HG02623 (cell line): ENCODE results near the gene UXS1.
A peak's percentile ranks its signal among the peaks of the same experiment; 100 is the strongest.
"Not testable (repeated sequence)": the region's sequence is repeated elsewhere in the genome, so short reads cannot be mapped to it uniquely, and the experiment has no call there.

Experiments used
- ATAC-seq: cut with Tn5 transposase; IDR thresholded peaks from one replicate; pipeline ENCODE4 v1.9.1; 2021; ENCODE audit warnings: moderate library complexity; ENCODE audit not compliant: unreplicated experiment

Gene UXS1

DNA sequence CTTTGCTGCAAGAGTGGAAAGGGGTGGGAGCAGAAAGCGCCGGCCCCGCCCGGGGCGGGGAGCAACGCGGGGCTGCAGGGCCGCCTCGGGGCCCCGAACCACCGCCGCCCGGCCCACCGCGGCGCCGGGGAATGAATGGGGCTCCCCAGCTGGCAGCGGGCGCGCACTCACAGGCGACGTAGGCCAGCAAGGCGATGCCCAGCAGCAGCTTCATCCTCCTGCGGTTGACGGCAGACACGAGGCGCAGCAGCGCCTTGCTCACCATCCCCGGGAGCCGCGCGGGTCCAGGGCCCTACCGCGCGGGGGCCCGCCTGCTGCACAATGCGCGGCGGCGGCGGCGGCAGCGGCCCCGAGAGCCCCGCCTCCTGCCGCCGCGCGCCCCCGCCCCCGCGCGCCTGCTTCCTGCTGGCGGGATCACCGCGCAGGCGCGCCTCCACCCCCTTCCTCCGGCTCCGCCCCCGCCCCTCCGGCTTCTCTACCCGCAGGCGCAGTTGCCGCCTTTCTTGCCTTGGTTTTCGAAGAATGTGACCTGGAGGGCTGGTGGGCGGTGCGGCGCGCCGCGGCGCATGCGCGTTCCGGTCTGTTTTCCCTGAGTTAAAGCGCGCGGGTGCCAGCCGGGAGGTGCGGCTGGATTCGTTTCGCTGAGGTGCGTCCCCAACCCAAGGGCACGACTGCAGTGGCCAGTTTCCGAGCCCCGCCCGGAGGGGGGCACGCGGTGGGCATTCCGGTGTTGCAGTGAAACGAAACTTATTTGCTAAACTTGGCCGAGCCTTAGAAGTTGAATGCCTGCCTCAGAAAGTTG, at the start of gene UXS1:
Gene UXS1, minus strand, starts transcription at position 325 of the 802 bp plus-strand sequence. Its CDS starts 60 bp downstream, at position 265.
- peak; percentile 65 for ATAC-seq

DNA sequence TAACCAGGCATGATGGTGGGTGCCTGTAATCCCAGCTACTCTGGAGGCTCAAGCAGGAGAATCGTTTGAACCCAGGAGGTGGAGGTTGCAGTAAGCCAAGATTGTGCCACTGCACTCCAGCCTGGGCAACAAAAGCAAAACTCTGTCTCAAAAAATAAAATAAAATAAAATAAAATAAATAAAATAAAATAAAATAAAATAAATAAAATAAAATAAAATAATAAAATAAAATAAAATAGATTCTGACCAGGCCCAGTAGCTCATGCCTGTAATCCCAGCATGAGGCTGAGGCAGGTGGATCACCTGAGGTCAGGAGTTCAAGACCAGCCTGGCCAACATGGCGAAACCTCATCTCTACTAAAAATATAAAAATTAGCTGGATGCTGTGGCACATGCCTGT, 45.4 kb upstream of the UXS1 start:
- ATAC-seq, result not testable (repeated sequence)

DNA sequence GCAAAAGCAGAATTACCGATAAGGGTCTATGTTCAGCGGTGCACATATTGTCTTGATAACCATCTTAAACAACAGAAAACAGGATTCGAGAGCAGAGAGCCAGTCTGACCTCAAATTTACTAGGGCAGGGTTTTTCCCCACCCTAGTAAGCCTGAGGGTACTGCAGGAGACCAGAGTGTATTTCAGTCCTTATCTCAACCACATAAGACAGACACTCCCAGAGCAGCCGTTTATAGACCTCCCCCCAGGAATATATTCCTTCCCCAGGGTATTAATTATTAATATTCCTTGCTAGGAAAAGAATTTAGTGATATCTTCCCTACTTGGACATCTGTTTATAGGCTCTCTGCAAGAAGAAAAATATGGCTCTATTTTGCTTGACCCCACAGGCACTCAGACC, 41.3 kb upstream of the UXS1 start:
- ATAC-seq, result not testable (repeated sequence)

GRCh38 chr2:106233350-106233706, 39.2 kb upstream of the UXS1 start:
- ATAC-seq, result no peak

DNA sequence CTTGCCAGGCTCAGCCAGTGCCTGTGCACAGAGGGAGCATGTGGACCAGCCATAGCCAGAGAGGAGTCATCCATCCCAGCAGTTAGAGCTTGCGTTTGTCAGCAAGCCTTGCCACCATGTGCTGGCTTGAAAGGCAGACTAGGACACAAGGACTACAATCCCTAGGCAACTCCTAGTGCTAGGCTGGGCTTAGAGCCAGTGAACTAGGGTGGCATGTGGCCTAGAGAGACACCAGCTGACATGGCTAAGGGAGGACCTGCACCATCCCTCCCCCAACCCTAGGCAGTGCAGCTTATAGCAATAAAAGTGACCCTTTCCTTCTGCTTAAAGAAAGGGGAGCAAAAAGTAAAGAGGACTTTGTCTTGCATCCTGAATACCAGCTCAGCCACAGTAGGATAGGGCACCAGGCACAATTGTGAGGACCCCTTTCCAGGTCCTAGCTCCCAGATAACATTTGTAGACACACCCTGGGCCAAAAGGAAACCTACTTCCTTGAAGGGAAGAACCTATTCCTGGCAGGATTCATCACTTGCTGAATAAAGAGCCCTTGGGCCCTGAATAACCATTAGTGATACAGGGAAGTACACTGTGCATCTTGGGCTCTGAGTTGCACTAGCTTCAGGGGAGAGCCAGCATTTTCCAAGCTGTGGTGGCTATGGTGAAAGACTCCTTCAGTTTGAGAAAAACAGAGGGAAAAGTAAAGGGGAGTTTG, 38.7 kb upstream of the UXS1 start:
- ATAC-seq, result no peak

- no peak for ATAC-seq
These were observed 29.2 kb upstream of the UXS1 start for GRCh38 chr2:106223347-106223746.

DNA sequence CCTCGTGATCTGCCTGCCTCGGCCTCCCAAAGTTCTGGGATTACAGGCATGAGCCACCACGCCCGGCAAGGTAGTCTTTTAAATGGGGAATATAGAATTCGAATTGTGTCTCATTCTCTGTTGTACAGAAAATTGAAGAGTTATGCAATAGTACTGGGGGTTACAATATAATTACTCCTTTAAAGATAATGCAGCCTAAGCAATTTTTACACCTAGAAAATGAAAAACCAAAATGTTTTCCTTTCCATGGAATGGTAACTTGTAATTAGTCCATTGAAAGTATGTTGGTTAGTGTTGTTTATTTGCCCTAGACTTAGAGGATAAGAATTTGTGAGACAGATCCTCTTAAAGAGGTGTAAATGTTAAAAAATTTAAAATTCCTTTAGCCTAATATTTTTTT, 28.0 kb upstream of the UXS1 start:
- ATAC-seq, result not testable (repeated sequence)

GRCh38 chr2:106219813-106220212, 25.7 kb upstream of the UXS1 start:
- ATAC-seq, result no peak

GRCh38 chr2:106219157-106219556, 25.1 kb upstream of the UXS1 start:
- not testable (repeated sequence) for ATAC-seq

- ATAC-seq, result no peak
These were observed 14.8 kb upstream of the UXS1 start for GRCh38 chr2:106208874-106209273.

DNA sequence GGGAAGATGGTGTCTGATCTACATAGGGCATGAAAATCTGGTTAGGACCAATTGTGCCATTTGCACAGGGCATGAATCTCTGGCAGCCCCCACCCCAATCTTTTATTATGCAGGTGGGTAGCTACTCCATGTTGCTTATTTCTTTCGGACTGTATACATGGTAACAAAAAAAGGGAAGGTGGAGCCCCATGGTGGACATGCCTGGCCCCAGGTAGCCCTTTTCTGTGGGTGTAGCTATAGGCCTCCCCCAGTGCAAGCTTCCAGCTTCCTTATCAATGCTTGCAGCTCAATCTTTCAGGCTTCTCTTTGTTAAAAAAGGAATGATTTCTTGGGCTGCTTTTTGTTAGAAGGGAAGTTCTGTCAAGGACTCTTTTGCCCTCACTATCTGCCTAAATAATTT, 14.3 kb upstream of the UXS1 start:
- no peak for ATAC-seq

GRCh38 chr2:106207246-106207645, 13.1 kb upstream of the UXS1 start:
- no peak for ATAC-seq

DNA sequence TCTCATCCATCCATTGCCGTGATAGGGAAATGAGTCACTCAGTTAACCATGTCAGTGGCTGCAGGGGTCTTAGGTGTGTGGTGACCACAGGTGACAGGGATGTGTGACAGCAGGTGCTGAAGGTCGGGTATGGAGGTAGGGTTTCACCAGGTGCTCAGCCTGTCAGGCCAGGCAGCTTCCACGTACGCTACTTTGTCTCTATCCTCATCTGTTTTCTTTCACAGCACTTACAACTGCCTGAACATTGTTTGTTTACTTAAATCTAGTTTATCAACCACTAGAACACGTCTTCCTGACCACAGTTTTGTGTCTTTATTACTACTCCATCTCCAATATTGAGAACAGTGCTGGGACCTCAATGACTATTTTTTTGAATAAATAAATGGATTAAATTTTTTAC, 11.4 kb upstream of the UXS1 start:
- no peak for ATAC-seq

GRCh38 chr2:106204551-106204950, 10.4 kb upstream of the UXS1 start:
- ATAC-seq, result not testable (repeated sequence)

GRCh38 chr2:106201661-106202060, 7.6 kb upstream of the UXS1 start:
- ATAC-seq, result no peak

DNA sequence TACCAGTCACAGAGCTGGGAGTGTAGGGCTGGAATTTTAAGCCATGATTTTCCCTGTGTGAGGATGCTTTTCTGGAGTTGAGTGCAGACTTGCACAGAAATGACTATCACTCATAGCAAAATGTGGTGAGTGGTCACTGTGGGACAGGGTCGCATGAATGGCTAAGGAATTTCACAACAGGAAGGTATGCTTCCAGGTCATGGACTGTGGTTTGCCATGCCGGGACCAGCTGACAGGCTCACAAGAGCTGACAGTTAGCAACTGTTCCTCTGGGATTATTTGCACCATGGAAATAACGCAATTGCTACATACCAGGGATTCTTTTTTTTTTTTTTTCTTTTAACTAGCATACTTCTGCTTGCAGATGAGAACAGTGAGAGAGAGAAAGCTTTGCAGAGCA, 3.8 kb upstream of the UXS1 start:
- no peak for ATAC-seq

- no peak for ATAC-seq
These were observed 1.9 kb upstream of the UXS1 start for GRCh38 chr2:106195981-106196380.

GRCh38 chr2:106195456-106195855, 1.4 kb upstream of the UXS1 start:
- ATAC-seq, result no peak

- ATAC-seq, result no peak
These were observed 468 bp downstream of the UXS1 start for GRCh38 chr2:106193690-106193976.

DNA sequence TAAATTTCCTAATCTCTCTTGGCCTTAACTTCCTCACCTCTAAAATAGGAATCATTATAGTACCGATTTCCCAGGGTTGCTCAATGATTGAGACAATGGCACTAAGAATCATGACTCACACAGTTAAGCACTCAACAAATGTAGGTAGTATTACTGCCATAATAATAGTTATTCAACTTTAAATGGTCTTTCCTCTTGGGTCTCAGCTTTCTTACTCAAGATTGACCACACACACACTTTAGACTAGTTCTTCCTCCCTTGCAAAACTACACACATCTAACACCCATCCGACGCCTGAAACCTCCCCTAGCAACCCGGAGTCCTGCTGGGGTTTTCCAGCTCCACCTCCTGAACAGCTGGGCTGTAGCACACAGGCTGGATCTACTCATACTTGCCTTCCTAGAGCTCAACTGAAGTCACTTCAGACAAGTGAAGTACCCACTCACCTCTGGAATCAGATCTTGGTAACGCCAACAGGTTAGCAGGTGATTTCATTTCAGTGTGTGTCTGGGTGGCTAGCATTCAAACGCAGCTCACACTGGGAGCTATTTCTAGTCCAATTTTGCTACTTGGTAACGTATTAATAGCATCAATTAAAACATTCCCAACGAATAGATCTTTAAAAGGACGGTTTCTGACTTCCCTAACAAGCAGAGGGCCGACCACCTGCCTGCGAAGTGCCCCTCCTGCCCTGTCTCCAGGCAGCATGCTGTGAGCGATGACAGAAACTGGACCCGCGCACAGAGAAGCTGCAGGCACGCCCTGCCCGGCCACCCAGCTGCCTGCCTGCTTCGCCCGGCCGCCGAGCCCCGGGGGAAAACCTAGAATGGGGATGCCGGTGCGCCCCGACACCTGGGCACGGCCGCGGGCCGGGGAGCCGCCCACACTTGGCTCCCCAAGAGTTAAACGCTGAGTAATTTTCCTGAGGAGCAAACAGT, 1.1 kb downstream of the UXS1 start:
- ATAC-seq, result peak; percentile 48

GRCh38 chr2:106191511-106192016, 2.5 kb downstream of the UXS1 start:
- no peak for ATAC-seq
